ENCODE results near the gene ACOT7.

DNA sequence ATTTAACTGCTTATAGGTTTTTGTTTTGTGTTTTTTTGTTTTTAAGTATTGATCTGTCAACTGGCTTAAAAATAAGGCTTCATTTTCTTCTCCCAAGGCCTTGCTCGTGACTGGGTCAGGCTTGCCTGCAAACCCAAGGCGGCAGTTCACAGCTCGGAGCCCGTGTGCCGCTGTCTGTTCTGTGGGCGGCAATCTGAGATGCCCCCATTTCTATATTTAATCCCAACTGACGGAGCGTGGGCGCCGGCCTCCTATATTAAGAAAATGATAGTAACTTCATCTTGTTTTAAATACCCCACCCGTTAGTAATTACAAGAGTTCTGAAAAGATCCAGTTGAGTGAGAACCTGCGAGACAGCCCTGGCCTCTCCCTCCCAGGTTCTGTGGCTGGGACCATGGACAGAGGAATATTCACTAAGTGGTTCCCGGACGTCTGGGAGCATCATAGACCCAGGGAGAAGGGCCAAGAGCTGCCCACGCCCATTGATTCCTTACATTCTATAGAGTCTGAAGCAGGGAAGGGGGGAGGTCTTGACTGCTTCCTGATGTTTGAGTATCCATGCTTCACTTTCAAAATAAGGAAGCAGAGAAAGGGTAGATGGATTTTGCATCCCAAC is 90.1 kb downstream of the ACOT7 start:
- no peak for TF ChIP-seq POLR2A (IDR thresholded peaks at IDR 0.05)
- TF ChIP-seq, protein P1, sequence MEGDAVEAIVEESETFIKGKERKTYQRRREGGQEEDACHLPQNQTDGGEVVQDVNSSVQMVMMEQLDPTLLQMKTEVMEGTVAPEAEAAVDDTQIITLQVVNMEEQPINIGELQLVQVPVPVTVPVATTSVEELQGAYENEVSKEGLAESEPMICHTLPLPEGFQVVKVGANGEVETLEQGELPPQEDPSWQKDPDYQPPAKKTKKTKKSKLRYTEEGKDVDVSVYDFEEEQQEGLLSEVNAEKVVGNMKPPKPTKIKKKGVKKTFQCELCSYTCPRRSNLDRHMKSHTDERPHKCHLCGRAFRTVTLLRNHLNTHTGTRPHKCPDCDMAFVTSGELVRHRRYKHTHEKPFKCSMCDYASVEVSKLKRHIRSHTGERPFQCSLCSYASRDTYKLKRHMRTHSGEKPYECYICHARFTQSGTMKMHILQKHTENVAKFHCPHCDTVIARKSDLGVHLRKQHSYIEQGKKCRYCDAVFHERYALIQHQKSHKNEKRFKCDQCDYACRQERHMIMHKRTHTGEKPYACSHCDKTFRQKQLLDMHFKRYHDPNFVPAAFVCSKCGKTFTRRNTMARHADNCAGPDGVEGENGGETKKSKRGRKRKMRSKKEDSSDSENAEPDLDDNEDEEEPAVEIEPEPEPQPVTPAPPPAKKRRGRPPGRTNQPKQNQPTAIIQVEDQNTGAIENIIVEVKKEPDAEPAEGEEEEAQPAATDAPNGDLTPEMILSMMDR (IDR thresholded peaks at IDR 0.05), result no peak

Data from prostate gland (tissue), 2 donors.